ENCODE measurements around the gene STK39. TPM values are rescaled to one million over a fixed set of nuclear protein-coding genes. Genes with fewer than 3 reads are reported as not detected.

Gene STK39
- total and polyA plus RNA-seq, 2 experiments from 2014 or later = 32.7 to 51.7 TPM

GRCh38 chr2:168192839-168193616 lies 54.4 kb downstream of the STK39 start:
- TF ChIP-seq CTCF (IDR thresholded peaks at IDR 0.05; ENCODE audit: low read depth, low read length) = no peak
- H3K36me3 ChIP-seq = no peaks in the 10 kb centered on the region
- no peak overlapping the region for H3K4me3 ChIP-seq
- peaks cover 47% of the 10 kb centered on the region for H3K4me1 ChIP-seq (ENCODE audit: low read depth)
- H3K27me3 ChIP-seq = no peaks in the 10 kb centered on the region
- H3K27ac ChIP-seq = peak overlapping the region; percentile 19
- no peaks in the 10 kb centered on the region for H3K9me3 ChIP-seq (ENCODE audit: low read depth)
- DNase-seq (ENCODE audit: low read depth in 1 of 2, low spot score in 1 of 2) = peak in 1 of 2 donors; percentile 39

- H3K27me3 ChIP-seq = no peaks in the 10 kb centered on the region
- no peaks in the 10 kb centered on the region for H3K9me3 ChIP-seq (ENCODE audit: low read depth)
- peak in 1 of 2 donors; percentile 30 for DNase-seq (ENCODE audit: low read depth in 1 of 2, low spot score in 1 of 2)
- TF ChIP-seq CTCF (IDR thresholded peaks at IDR 0.05; ENCODE audit: low read depth, low read length) = no peak
- peaks cover 50% of the 10 kb centered on the region for H3K4me1 ChIP-seq (ENCODE audit: low read depth)
- peak overlapping the region; percentile 19 for H3K27ac ChIP-seq
- H3K4me3 ChIP-seq = no peak overlapping the region
- H3K36me3 ChIP-seq = no peaks in the 10 kb centered on the region
These were observed 55.2 kb downstream of the STK39 start for GRCh38 chr2:168191955-168192785.

GRCh38 chr2:168190590-168191336 lies 56.6 kb downstream of the STK39 start:
- DNase-seq (ENCODE audit: low read depth in 1 of 2, low spot score in 1 of 2) = no peak
- Histone ChIP-seq H3K4me3 (no peak overlapping the region), H3K27ac (no peak overlapping the region), H3K27me3 (no peaks in the 10 kb centered on the region), H3K4me1 (ENCODE audit: low read depth) (peaks cover 55% of the 10 kb centered on the region), H3K9me3 (ENCODE audit: low read depth) (no peaks in the 10 kb centered on the region), H3K36me3 (no peaks in the 10 kb centered on the region)
- no peak for TF ChIP-seq CTCF (IDR thresholded peaks at IDR 0.05; ENCODE audit: low read depth, low read length)

GRCh38 chr2:168189835-168190569 lies 57.4 kb downstream of the STK39 start:
- Histone ChIP-seq H3K4me1 (ENCODE audit: low read depth) (peaks cover 62% of the 10 kb centered on the region), H3K9me3 (ENCODE audit: low read depth) (no peaks in the 10 kb centered on the region), H3K27me3 (no peaks in the 10 kb centered on the region), H3K36me3 (no peaks in the 10 kb centered on the region), H3K27ac (no peak overlapping the region), H3K4me3 (no peak overlapping the region)
- DNase-seq (ENCODE audit: low read depth in 1 of 2, low spot score in 1 of 2) = peak in 1 of 2 donors; percentile 43
- TF ChIP-seq CTCF (IDR thresholded peaks at IDR 0.05; ENCODE audit: low read depth, low read length) = no peak

- Histone ChIP-seq H3K4me1 (ENCODE audit: low read depth) (peaks cover 66% of the 10 kb centered on the region), H3K4me3 (no peak overlapping the region), H3K9me3 (ENCODE audit: low read depth) (no peaks in the 10 kb centered on the region), H3K27ac (peak overlapping the region; percentile 76), H3K36me3 (no peaks in the 10 kb centered on the region), H3K27me3 (no peaks in the 10 kb centered on the region)
- TF ChIP-seq CTCF (IDR thresholded peaks at IDR 0.05; ENCODE audit: low read depth, low read length) = no peak
- no peak for DNase-seq (ENCODE audit: low read depth in 1 of 2, low spot score in 1 of 2)
These were observed 59.4 kb downstream of the STK39 start for GRCh38 chr2:168188002-168188401.

Measured in cardiac muscle cell (in vitro differentiated cells and primary cell).